Tibial nerve (tissue), 4 donors: ENCODE data around the gene SLC24A3. TPM values are rescaled to one million over a fixed set of nuclear protein-coding genes. Genes with fewer than 3 reads are reported as not detected.

Source experiments
- DNase-seq, 2 donors: peaks; one replicate each; pipeline ENCODE4 v3.0.0-alpha.2; 2019; ENCODE audit warnings: low spot score in 2 of 2
- H3K27ac ChIP-seq, 4 donors: fragments of 200-600 bp; sonication (generic) in 3 of 4; one replicate each; pipeline ENCODE4 v1.5.1; 2017 to 2019; ENCODE audit warnings: mild to moderate bottlenecking in 1 of 4
- H3K27me3 ChIP-seq, 2 donors: fragments of 200-600 bp; sonication (generic) in 1 of 2; one replicate each; pipeline versions ENCODE4 v1.5.1 to v1.6.0; 2017 to 2019
- H3K36me3 ChIP-seq, 3 donors: fragments of 200-600 bp; sonication (generic); one replicate each; pipeline ENCODE4 v1.5.1; 2018 to 2019
- H3K4me1 ChIP-seq, 4 donors: fragments of 200-600 bp; sonication (generic) in 3 of 4; one replicate each; pipeline ENCODE4 v1.5.1; 2017 to 2019
- H3K4me3 ChIP-seq, 4 donors: fragments of 200-600 bp; sonication (generic) in 3 of 4; one replicate each; pipeline ENCODE4 v1.5.1; 2017 to 2019; ENCODE audit warnings: mild to moderate bottlenecking in 1 of 4, moderate library complexity in 1 of 4
- H3K9me3 ChIP-seq, 4 donors: fragments of 200-600 bp; sonication (generic) in 3 of 4; one replicate each; pipeline ENCODE4 v1.5.1; 2017 to 2019
- EP300 ChIP-seq, 2 donors: sonication (generic); formaldehyde crosslinking; IDR thresholded peaks; one replicate each; pipeline ENCODE4 v1.6.1; 2017; ENCODE audit warnings: antibody characterized with exemption in 2 of 2, mild to moderate bottlenecking in 1 of 2
- POLR2A ChIP-seq, 2 donors: fragments of 450-650 bp; IDR thresholded peaks; one replicate each; pipeline ENCODE4 v1.6.1; 2017; ENCODE audit warnings: antibody characterized with exemption in 2 of 2, mild to moderate bottlenecking in 2 of 2, moderate library complexity in 2 of 2
- WGBS, 2 donors: methylation state at CpG; one replicate each; pipeline ENCODE4 v1.1.5; 2018; 5-methylcytosine and 5-hydroxymethylcytosine counted together
- total RNA-seq, 4 donors: library from RNA; depleted of rRNA; stranded (reverse); fragments of >200 nt; gene quantifications; one replicate each; pipeline ENCODE4 v1.1.0, GENCODE V29; 2016
- TF ChIP-seq, protein P1 (sequence below), 5 experiments: fragments of 200-600 bp in 3 of 5; fragments of 450-650 bp in 2 of 5; sonication (generic) in 3 of 5; IDR thresholded peaks; one replicate each; pipeline ENCODE4 v1.5.1; 2016 to 2019; ENCODE audit warnings: antibody characterized with exemption in 5 of 5, mild to moderate bottlenecking in 3 of 5, moderate library complexity in 2 of 5

The SLC24A3 gene
- total RNA-seq, 4 donors from 2014 or later, result 1.3 to 4.0 (median 2.7) TPM

DNA sequence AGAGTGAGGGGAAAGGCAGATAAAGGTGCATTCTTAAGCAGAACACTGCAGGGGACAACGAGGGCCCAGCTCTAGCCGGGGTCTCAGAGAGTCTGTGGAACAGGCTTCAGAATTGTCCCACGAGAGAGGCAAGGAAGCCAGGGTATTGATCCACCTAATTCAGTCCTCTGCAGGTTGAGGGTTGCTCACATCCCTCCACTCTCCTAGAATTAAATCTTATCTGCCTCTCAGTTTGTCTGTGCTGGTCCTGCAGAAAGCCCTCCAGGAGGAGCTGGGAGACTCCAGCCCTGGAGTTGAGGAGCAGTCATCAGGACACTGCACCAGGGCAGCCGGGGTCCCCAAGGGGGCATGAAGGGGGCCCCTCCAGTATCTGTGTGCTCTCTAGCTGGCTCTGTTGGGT, 39.1 kb downstream of the SLC24A3 start:
- Histone ChIP-seq H3K4me1 (peaks cover 0 to 6% (median 0%) of the 10 kb centered on the region in 4 donors), H3K9me3 (no peaks in the 10 kb centered on the region), H3K27ac (no peak overlapping the region), H3K27me3 (no peaks in the 10 kb centered on the region), H3K4me3 (no peak overlapping the region), H3K36me3 (no peaks in the 10 kb centered on the region)
- DNase-seq, result peak in 1 of 2 donors; percentile 2
- no peak for TF ChIP-seq POLR2A (IDR thresholded peaks at IDR 0.05)
- no peak for TF ChIP-seq EP300 (IDR thresholded peaks at IDR 0.05)
- TF ChIP-seq, protein P1, sequence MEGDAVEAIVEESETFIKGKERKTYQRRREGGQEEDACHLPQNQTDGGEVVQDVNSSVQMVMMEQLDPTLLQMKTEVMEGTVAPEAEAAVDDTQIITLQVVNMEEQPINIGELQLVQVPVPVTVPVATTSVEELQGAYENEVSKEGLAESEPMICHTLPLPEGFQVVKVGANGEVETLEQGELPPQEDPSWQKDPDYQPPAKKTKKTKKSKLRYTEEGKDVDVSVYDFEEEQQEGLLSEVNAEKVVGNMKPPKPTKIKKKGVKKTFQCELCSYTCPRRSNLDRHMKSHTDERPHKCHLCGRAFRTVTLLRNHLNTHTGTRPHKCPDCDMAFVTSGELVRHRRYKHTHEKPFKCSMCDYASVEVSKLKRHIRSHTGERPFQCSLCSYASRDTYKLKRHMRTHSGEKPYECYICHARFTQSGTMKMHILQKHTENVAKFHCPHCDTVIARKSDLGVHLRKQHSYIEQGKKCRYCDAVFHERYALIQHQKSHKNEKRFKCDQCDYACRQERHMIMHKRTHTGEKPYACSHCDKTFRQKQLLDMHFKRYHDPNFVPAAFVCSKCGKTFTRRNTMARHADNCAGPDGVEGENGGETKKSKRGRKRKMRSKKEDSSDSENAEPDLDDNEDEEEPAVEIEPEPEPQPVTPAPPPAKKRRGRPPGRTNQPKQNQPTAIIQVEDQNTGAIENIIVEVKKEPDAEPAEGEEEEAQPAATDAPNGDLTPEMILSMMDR (IDR thresholded peaks at IDR 0.05), result no peak
- WGBS, 2 donors, result 90 to 92% methylated on average over 4 of the region's 4 CpGs

DNA sequence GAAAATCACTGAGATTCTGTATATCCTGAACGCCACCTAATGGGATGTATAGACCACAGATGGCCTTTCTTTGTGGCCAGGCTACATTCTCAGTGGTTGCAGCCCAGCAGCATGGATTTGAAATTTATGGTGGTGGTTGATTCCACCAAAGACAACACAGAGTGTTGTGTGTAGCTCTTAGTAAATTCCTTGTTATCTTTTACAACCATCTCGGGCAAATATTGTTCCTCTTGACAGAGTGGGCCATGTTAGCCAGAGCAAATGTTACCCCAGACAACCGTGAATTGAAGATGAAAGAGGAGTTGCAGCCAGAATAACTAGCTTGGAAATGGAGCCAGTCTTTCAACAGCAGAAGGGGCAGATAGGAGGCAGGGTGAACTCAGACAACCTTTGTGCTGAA, 39.5 kb downstream of the SLC24A3 start:
- no peaks in the 10 kb centered on the region for H3K27me3 ChIP-seq
- no peak overlapping the region for H3K27ac ChIP-seq
- WGBS, 2 donors, result 63 to 78% methylated on average over 3 of the region's 3 CpGs
- DNase-seq, result no peak
- peaks cover 0 to 6% (median 0%) of the 10 kb centered on the region in 4 donors for H3K4me1 ChIP-seq
- H3K36me3 ChIP-seq, result no peaks in the 10 kb centered on the region
- TF ChIP-seq POLR2A (IDR thresholded peaks at IDR 0.05), result no peak
- H3K4me3 ChIP-seq, result no peak overlapping the region
- H3K9me3 ChIP-seq, result no peaks in the 10 kb centered on the region

- WGBS, 2 donors, result 53 to 57% methylated on average over 5 of the region's 5 CpGs
- Histone ChIP-seq H3K9me3 (no peaks in the 10 kb centered on the region), H3K36me3 (no peaks in the 10 kb centered on the region), H3K4me3 (no peak overlapping the region), H3K27ac (no peak overlapping the region), H3K4me1 (peaks cover 0 to 6% (median 0%) of the 10 kb centered on the region in 4 donors), H3K27me3 (no peaks in the 10 kb centered on the region)
- DNase-seq, result peak in 1 of 2 donors; percentile 42
- TF ChIP-seq POLR2A (IDR thresholded peaks at IDR 0.05) (no peak), EP300 (IDR thresholded peaks at IDR 0.05) (peak in 1 of 2 donors; percentile 45)
- TF ChIP-seq, protein P1 (IDR thresholded peaks at IDR 0.05), result no peak
These were observed 40.1 kb downstream of the SLC24A3 start for GRCh38 chr20:19252451-19253120.

GRCh38 chr20:19253316-19253715, 40.9 kb downstream of the SLC24A3 start:
- Histone ChIP-seq H3K9me3 (no peaks in the 10 kb centered on the region), H3K27me3 (no peaks in the 10 kb centered on the region), H3K27ac (no peak overlapping the region), H3K4me3 (no peak overlapping the region), H3K36me3 (no peaks in the 10 kb centered on the region), H3K4me1 (peaks cover 0 to 6% (median 0%) of the 10 kb centered on the region in 4 donors)
- WGBS, 2 donors, result 88 to 90% methylated on average over 5 of the region's 5 CpGs
- no peak for DNase-seq
- TF ChIP-seq EP300 (IDR thresholded peaks at IDR 0.05) (no peak), POLR2A (IDR thresholded peaks at IDR 0.05) (no peak)
- TF ChIP-seq, protein P1 (IDR thresholded peaks at IDR 0.05), result no peak

DNA sequence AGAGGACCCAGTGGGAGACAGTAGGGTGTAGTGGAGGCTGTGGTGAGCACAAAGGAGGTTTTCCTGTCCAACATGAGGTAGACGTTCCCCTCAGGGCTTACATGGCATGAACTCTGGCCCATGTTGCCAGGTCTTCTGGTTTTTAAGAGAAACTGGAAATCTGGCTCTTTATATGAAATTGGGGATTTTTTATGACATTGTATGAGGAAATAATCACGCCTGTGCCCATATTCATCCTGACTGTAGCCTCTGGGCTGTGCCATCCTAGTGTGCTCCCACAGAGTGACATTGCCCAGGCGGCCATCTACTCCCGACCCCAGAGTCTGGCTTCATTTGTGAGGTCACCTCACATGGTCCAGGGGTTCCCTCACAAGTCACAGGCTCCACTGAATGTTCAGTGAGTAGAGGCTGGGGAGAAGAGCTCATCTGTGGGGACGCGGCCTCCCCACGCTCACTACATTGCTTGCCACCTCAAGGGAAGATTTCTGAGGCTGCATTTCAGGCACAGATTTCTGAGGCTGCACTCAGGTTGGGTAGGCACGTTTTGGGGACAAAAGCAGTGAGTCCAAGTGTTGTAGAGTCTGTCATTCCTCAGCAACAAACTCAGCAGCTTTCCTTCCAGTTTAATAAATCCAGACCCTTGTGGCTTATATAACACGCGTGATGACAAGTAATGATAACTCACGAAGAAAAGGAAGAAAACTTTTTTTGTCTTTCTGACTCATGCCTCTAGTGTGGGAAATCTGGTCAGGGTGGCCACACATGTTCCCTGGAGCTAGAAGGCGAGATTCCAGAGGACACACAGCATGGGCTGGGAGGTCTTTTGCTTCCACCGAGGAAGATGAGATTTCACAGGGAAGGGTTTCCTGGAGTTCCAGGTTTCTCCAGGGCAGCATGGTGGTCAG, 41.7 kb downstream of the SLC24A3 start:
- Histone ChIP-seq H3K27ac (no peak overlapping the region), H3K4me1 (peaks cover 0 to 6% (median 0%) of the 10 kb centered on the region in 4 donors), H3K9me3 (no peaks in the 10 kb centered on the region), H3K4me3 (no peak overlapping the region), H3K36me3 (no peaks in the 10 kb centered on the region), H3K27me3 (no peaks in the 10 kb centered on the region)
- 72 to 81% methylated on average over 13 of the region's 13 CpGs for WGBS, 2 donors
- no peak for DNase-seq
- TF ChIP-seq EP300 (IDR thresholded peaks at IDR 0.05) (no peak), POLR2A (IDR thresholded peaks at IDR 0.05) (no peak)
- TF ChIP-seq, protein P1 (IDR thresholded peaks at IDR 0.05), result no peak
